Activated CD8-positive, alpha-beta memory T cell treated with anti-CD3 and anti-CD28 coated beads for 48 hours (primary cell): ENCODE measurements around the gene CDCA5.

Experiments
- DNase-seq, 3 experiments: peaks; one replicate each; pipeline ENCODE4 v3.0.0-alpha.2; 2020; ENCODE audit warnings: low read depth in 2 of 3, low spot score in 2 of 3

CDCA5 gene

GRCh38 chr11:65077451-65077850, 6.4 kb downstream of the CDCA5 start:
- DNase-seq, result no peak

- no peak for DNase-seq
These were observed 11.2 kb downstream of the CDCA5 start for GRCh38 chr11:65072631-65072966.

DNA sequence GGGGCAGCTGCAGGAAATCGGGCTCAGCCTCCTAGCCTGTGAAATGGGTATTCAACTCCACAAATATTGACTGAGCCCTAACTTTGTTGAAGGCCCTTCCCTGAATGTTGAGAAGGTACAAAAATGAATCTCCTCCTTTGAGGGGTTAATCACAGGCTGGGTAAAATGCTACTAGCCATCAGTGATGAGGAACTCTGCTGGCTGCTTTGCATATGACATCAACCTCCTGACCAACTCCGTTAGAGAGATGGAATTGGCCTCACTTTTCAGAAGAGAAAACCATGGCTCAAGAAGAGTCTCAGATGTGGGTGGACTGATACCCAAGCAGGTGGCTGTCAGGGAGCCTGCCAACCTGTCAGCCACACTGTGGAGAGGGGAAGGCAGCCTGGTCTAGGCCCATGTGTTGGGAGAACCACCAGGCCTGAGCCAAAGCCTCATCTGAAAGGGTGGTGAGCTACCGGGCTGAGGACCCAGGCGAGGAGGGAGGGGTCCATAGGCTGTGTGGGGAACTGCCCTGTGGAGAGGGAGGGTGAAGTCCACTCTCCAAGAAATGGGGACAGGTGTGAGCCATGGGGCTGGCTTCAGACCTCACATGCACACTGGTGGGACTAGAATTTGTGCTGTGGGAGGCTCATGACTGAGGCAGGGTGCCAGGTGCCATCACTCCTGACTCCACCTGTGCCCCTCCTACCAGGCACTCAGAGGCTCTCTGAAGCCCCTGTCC, 11.8 kb downstream of the CDCA5 start:
- no peak for DNase-seq

GRCh38 chr11:65069217-65069616, 14.6 kb downstream of the CDCA5 start:
- DNase-seq, result no peak

- DNase-seq, result no peak
These were observed 16.4 kb downstream of the CDCA5 start for GRCh38 chr11:65067446-65067845.

DNA sequence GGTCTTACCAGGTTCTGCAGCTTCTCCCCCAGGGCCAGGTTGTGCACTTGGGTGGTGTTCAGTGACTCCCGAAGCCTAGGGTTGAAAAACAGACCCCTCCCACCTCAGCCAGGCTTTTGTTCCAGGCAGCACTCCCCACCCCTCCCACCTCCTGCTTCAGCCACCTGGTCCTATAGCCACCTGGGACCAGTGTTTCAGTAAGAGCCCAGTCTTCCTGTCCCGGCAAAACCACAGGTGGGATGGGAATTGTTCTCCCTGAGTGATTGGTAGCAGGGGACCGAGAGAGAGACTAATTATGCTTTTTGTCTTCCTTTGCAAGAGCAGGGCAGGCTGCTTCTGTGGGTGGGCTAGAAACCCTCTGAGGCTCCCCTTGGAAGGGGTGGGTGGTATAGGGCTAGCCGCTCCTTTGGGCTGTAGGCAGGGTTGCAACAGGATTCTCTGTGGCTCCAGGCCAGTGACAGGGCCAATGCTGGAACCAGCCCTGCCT, 17.0 kb downstream of the CDCA5 start:
- DNase-seq, result no peak

DNA sequence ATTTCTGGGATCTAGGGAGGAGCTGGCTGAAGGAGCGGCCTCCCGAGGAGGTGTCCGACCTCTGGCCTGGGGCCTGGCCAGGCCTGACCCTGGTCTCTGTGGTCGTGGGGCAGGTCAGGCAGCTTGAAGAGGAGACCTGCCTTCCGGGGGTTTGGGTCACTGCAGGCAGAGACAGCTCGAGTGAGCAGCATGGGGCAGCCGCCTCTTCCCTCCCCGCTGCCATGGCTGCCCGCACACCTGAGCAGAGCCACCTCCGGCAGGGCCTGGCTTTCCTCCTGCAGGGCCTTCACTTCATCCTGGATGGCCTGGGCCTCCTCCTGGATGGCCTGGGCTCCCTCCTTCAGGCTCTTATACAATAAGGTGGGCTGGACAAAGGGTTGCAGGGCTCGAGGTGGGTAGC, 17.5 kb downstream of the CDCA5 start:
- DNase-seq, result no peak

GRCh38 chr11:65065851-65066250, 18.0 kb downstream of the CDCA5 start:
- DNase-seq, result no peak

- no peak for DNase-seq
These were observed 19.0 kb downstream of the CDCA5 start for GRCh38 chr11:65064847-65065240.

DNA sequence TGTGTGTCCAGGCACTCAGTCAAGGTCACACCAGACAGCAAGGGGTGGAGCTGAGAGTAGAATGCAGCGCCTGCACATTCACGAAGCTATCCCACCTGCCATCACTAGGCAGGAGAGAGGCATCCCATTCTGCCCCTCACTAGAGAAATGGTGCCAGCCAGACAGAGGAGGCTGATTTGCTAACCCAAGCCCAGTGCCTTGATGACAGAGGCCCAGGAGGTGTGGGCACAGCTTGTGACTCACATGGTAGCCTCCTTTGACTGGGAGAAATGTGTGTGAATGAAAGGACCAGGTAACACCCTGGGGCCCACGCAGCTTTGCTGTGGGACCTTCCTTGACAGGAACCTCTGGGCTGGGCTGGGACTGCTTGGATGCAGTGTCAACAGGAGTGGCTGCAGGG, 20.3 kb downstream of the CDCA5 start:
- DNase-seq, result no peak

GRCh38 chr11:65060913-65061408, 22.9 kb downstream of the CDCA5 start:
- DNase-seq, result no peak

DNA sequence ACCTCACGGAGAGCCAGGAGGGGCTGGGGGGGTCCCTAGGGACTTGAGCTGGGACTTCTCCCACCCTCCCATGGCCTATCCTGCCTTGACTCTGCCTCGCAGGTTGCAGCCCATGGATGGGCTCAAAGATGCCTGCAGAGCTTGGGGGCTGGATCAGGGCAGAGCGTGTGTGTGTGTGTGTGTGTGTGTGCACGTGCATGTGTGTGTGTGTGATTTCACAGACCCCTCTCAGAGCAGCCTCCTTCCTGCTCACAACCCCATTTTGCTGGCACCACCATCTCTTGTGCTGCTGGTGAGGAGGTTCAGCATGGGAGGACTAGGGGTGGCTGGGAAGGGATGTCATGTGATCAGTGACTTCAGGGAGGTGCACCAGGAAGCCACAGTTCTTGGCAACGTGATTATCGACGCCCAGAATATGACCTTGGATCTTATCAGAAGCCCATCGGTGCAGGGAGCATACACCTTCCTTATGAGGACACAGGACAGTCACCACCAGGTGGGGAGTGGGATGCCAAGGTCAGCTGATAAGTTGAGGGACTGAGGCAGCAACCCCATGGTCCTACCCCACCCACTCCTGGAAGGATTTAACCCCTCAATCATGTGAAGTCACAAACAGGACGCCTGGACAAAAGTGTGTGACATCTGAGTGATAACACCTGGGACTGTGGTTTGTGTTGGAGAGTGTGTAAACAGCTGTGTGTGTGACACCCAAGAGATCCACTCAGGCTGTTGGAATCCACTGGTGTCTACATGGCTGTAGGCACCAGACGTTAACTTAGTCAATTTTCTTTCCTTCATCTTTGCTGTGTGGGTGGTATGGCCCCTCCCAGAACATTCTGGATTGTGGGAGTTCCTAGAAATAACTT, 23.6 kb downstream of the CDCA5 start:
- DNase-seq, result no peak

- no peak for DNase-seq
These were observed 24.3 kb downstream of the CDCA5 start for GRCh38 chr11:65059523-65059922.

DNA sequence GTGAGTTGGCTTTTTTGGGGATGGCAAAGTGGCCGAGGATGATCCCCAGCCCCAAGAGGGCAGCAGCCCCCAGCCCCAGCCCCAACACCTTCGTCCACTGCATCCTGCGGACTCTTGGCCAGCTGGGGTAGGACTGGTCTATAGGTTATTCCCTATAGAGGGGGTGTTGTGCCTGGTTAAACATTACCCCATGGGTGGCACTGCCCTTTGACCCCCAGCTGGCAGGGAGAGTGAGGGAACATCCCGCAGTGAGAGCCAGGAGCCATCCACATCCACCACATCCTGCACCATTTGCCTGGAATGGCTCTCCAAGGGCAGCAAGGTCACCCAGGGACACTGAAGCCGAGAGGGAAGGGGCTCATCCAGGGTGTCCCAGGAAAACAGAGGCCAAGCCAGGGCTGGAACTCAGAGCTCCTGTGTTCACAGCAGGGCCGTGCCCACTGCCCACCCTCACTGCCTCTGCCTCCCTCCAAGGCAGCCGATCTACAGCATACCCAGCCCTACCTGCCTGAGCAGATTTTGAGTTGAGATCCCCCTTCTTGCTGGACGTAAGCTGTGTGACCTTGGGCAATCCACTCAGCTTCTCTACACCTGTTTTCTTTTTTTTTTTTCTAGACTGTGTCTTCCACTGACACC, 25.3 kb downstream of the CDCA5 start, which contains the start of gene NAALADL1:
NAALADL1 (minus strand) TSS at position 135 of the 636 bp plus-strand sequence; CDS start at position 103, 32 bp downstream.
- DNase-seq, result no peak

DNA sequence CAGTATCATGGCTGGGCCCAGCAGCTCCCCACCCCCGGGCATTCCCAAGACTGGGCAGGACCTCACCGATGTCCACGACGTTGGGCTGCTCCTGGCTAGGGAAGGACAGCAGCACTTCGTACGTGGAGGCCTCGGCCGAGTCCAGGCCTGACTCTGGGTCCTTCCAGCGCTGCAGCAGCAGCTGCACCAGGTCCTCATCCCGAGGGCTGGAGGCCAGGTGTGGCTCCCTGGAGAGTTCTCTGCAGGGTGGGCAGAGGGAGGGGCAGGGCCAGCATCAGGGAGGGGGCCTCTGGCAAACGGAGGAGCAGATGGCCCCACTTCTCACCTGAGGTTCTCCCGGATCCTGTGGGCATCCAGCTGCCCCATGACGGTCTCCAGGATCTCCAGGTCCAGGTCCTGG, 25.8 kb downstream of the CDCA5 start:
- DNase-seq, result no peak

GRCh38 chr11:65057526-65057925, 26.3 kb downstream of the CDCA5 start:
- DNase-seq, result no peak

GRCh38 chr11:65056999-65057398, 26.8 kb downstream of the CDCA5 start:
- no peak for DNase-seq

GRCh38 chr11:65055538-65055937, 28.3 kb downstream of the CDCA5 start:
- DNase-seq, result no peak

DNA sequence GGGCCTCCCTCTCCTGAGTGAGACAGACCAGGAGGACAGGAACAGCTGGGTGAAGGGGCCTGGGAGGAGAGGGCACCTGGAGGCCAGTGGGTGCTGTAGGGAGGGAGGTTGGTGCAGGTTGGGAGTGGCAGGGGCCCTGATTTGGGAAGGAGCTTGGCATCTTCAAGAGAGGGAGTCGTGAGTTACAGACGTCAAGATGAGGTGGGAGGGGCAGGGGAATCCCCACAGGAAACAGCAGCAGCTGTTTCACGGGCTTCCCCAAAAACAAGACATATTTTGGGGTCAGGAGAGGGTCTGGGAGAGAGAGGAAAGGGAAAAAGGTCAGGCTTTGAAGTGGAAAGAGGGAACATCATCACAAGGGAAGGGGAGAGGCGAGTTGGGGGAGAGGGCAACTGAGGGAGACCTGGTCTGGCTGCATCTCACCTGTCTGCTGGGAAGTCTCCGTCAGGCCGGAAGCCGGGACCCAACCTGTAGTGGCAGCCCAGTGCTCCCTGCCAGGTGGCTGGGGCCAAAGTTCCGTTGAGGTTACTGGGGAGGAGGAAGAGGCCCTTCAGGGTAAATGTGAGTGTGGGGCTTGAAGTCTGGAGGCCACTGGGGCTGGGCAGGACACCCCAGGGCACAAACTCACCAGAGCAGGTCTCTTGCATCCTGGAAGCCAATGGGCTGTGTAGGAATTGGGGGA, 29.9 kb downstream of the CDCA5 start:
- no peak for DNase-seq

DNA sequence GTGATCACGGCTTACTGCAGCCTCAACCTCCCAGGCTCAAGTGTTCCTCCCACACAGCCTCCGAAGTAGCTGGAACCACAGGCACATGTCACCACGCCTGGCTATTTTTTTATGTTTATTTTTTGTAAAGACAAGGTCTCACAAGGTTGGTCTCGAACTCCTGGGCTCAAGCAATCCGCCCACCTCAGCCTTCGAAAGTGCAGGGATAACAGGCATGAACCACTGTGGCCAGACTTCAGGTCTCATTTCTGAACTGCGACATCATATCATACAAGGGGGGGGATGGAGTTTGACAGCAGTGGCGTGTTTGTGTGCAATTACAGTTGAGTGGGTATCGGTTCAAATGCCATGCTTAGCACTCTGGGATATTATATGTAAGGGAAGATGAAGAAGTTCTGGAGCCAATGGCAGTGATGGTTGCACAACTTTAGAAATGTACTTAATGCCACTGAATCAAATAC, 32.4 kb downstream of the CDCA5 start:
- no peak for DNase-seq
